ENCODE results near the gene ADAMTS10. TPM values are rescaled to one million over a fixed set of nuclear protein-coding genes. Genes with fewer than 3 reads are reported as not detected.
"Not testable (repeated sequence)": the region's sequence is repeated elsewhere in the genome, so short reads cannot be mapped to it uniquely, and the experiment has no call there.

Gene ADAMTS10
- total RNA-seq, 3 donors from 2014 or later: 23.4 to 68.2 (median 48.2) TPM

- DNase-seq (ENCODE audit: low spot score in 2 of 2): no peak
- H3K4me3 ChIP-seq: no peak overlapping the region
Measured at GRCh38 chr19:8577741-8578140, 32.8 kb downstream of the ADAMTS10 start.

DNA sequence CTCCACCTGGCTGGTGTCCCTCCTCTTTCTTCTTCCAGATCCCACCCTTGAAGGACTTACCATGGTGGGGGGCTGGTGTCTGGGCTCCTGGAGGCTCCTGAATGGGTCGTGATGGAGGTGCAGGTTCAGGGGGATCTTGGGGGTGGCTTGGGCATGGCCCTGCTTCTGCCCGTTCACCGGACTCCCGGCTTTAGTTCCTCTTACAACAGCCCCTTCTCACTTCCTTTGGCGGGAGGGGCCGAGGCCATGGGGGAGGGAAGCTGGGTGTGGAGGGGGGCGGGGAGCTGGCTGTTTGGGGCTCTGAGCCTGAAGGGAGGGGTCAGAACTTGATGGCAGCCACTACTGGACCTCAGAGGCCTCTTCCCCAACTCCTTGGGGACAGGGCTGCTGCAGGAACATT is 33.3 kb downstream of the ADAMTS10 start, which contains the start of gene MYO1F:
TSS of gene MYO1F (minus strand) at position 196 of the 400 bp plus-strand sequence. CDS start at position 63, 133 bp downstream.
- Histone ChIP-seq H3K36me3 (no peaks in the 10 kb centered on the region), H3K27ac (no peak within 1 kb of the TSS), H3K4me3 (peak within 1 kb of the TSS; percentile 27 to 40 (median 40)), H3K27me3 (peaks cover 0 to 12% of the 10 kb centered on the region in 2 donors), H3K4me1 (no peaks in the 10 kb centered on the region), H3K9me3 (no peaks in the 10 kb centered on the region)
- TF ChIP-seq POLR2A (IDR thresholded peaks at IDR 0.05) (no peak), POLR2AphosphoS5 (IDR thresholded peaks at IDR 0.05) (no peak)
- TF ChIP-seq, protein P1, sequence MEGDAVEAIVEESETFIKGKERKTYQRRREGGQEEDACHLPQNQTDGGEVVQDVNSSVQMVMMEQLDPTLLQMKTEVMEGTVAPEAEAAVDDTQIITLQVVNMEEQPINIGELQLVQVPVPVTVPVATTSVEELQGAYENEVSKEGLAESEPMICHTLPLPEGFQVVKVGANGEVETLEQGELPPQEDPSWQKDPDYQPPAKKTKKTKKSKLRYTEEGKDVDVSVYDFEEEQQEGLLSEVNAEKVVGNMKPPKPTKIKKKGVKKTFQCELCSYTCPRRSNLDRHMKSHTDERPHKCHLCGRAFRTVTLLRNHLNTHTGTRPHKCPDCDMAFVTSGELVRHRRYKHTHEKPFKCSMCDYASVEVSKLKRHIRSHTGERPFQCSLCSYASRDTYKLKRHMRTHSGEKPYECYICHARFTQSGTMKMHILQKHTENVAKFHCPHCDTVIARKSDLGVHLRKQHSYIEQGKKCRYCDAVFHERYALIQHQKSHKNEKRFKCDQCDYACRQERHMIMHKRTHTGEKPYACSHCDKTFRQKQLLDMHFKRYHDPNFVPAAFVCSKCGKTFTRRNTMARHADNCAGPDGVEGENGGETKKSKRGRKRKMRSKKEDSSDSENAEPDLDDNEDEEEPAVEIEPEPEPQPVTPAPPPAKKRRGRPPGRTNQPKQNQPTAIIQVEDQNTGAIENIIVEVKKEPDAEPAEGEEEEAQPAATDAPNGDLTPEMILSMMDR (IDR thresholded peaks at IDR 0.05): no peak
- DNase-seq (ENCODE audit: low spot score in 2 of 2): no peak
- intact Hi-C loops (cut with DNase I; ENCODE audit: low total_unique reads): no loop called here

More at GRCh38 chr19:8577741-8578140, 32.8 kb downstream of the ADAMTS10 start:
- Histone ChIP-seq H3K36me3 (no peaks in the 10 kb centered on the region), H3K9me3 (no peaks in the 10 kb centered on the region), H3K4me1 (no peaks in the 10 kb centered on the region), H3K27ac (no peak overlapping the region), H3K27me3 (peaks cover 0 to 12% of the 10 kb centered on the region in 2 donors)
- intact Hi-C loops (cut with DNase I; ENCODE audit: low total_unique reads): no loop called here
- TF ChIP-seq POLR2A (IDR thresholded peaks at IDR 0.05) (no peak), POLR2AphosphoS5 (IDR thresholded peaks at IDR 0.05) (no peak)
- TF ChIP-seq, protein P1 (IDR thresholded peaks at IDR 0.05): no peak

DNA sequence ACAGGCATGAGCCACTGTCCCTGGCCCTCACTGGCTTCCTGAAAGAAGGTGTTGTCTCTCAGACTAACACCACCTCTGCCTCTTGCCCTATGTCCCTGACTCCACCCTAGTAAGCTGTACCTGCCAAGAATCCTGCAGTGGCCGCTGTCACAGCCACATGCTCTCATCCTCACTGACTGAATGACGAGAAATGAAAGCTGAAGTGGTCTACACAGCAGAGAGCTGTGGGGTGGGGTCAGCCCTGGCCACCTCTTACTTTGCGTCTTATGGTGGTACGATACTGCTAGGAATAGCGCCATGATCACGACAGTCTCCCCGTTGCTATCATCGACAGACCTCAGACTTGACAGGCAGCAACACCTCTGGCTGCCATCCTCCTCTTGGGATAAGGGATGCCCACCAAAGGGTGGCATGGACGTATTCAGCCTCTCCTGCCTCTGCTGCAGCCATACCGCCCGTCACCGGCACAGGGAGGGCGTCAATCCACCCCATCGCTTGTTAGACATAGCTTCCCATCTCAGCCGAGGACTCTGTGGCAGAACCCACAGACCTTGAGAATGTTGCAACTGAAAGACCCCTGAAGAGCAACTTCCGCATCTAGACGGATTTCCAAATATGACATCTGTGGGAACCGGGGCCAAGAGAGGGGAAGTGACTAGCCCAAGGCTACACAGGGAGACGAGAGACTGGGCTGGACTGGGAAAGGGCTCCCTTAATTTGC is 34.1 kb downstream of the ADAMTS10 start:
- intact Hi-C loops (cut with DNase I; ENCODE audit: low total_unique reads): no loop called here
- Histone ChIP-seq H3K27me3 (peaks cover 0 to 12% of the 10 kb centered on the region in 2 donors), H3K27ac (no peak overlapping the region), H3K36me3 (no peaks in the 10 kb centered on the region), H3K4me1 (no peaks in the 10 kb centered on the region), H3K9me3 (no peaks in the 10 kb centered on the region), H3K4me3 (peak overlapping the region; percentile 27 to 40 (median 40))
- TF ChIP-seq POLR2AphosphoS5 (IDR thresholded peaks at IDR 0.05): no peak
- TF ChIP-seq, protein P1 (IDR thresholded peaks at IDR 0.05): no peak
- TF ChIP-seq POLR2A (IDR thresholded peaks at IDR 0.05): no peak
- no peak for DNase-seq (ENCODE audit: low spot score in 2 of 2)

- no peak for DNase-seq (ENCODE audit: low spot score in 2 of 2)
- H3K9me3 ChIP-seq: no peaks in the 10 kb centered on the region
- H3K27ac ChIP-seq: no peak overlapping the region
- H3K36me3 ChIP-seq: no peaks in the 10 kb centered on the region
- peaks cover 0 to 10% of the 10 kb centered on the region in 2 donors for H3K27me3 ChIP-seq
- H3K4me1 ChIP-seq: no peaks in the 10 kb centered on the region
- TF ChIP-seq, protein P1 (IDR thresholded peaks at IDR 0.05): no peak
- no peak for TF ChIP-seq POLR2A (IDR thresholded peaks at IDR 0.05)
- no peak for TF ChIP-seq POLR2AphosphoS5 (IDR thresholded peaks at IDR 0.05)
- intact Hi-C loops (cut with DNase I; ENCODE audit: low total_unique reads): no loop called here
- H3K4me3 ChIP-seq: peak overlapping the region in 2 of 3 donors; percentile 40
Measured at GRCh38 chr19:8575467-8575997, 35.0 kb downstream of the ADAMTS10 start.

DNA sequence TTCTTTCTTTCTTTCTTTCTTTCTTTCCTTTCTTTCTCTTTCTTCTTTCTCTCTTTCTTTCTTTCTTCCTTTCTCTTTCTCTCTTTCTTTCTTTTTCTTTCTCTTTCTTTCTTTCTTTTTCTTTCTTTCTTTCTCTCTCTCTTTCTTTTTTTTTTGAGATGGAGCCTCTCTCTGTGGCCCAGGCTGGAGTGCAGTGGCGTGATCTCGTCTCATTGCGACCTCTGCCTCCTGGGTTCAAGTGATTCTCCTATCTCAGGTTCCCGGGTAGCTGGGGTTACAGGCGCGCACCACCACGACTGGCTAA is 35.9 kb downstream of the ADAMTS10 start:
- intact Hi-C loops (cut with DNase I; ENCODE audit: low total_unique reads); H3K27ac ChIP-seq; H3K27me3 ChIP-seq; H3K4me1 ChIP-seq; H3K36me3 ChIP-seq; H3K4me3 ChIP-seq; H3K9me3 ChIP-seq; DNase-seq (ENCODE audit: low spot score in 2 of 2): not testable (repeated sequence)
